Panc1 (cell line): ENCODE results near the gene TBC1D17. TPM values are rescaled to one million over a fixed set of nuclear protein-coding genes. Genes with fewer than 3 reads are reported as not detected.

Experiments used
- ATAC-seq: fragments of 200-7000 bp; cut with Tn5 transposase; 2 replicates; pipeline ENCODE4 v1.9.1; 2020; ENCODE audit warnings: mild to moderate bottlenecking, moderate library complexity
- Bru-seq: library from RNA; stranded (reverse); fragments of 400-500 nt; gene quantifications from one replicate; lab custom pipeline; 2021; lab: Mats Ljungman, UMichigan
- BruChase-seq, 2 experiments: library from RNA; stranded (reverse); fragments of 400-500 nt; gene quantifications; one replicate each; lab custom pipeline; 2021; lab: Mats Ljungman, UMichigan
- BruUV-seq: library from RNA; stranded (reverse); fragments of 400-500 nt; replicated peaks from 2 replicates; lab custom pipeline; 2021; lab: Mats Ljungman, UMichigan
- CTCF ChIA-PET: fragments of 300-600 bp; sonication (Branson Sonifier 250); formaldehyde crosslinking; loops from one replicate; lab custom pipeline; 2022; ENCODE audit warnings: antibody characterized with exemption; lab: Charles Lee
- POLR2A ChIA-PET: fragments of 300-600 bp; sonication (Branson Sonifier 250); formaldehyde crosslinking; loops from one replicate; lab custom pipeline; 2022; ENCODE audit warnings: antibody characterized with exemption; lab: Charles Lee
- DNase-seq: peaks from one replicate; pipeline ENCODE4 v3.0.0-alpha.2; 2010; ENCODE audit warnings: low read depth, low spot score
- H3K27ac ChIP-seq: 2 replicates; pipeline ENCODE4 v1.5.1; 2011; ENCODE audit warnings: mild to moderate bottlenecking, low read length, inconsistent platforms
- H3K27me3 ChIP-seq: fragments of 200-500 bp; sonication (Bioruptor generic); 2 replicates; pipeline ENCODE4 v1.6.0; 2014; ENCODE audit warnings: low read length, inconsistent platforms; ENCODE audit not compliant: control insufficient read depth, insufficient read depth
- H3K36me3 ChIP-seq: fragments of 200-500 bp; sonication (Bioruptor generic); 2 replicates; pipeline ENCODE4 v1.5.1; 2014; ENCODE audit warnings: inconsistent platforms, mild to moderate bottlenecking, low read length, moderate library complexity; ENCODE audit not compliant: control insufficient read depth, insufficient read depth
- H3K4me1 ChIP-seq: 2 replicates; pipeline ENCODE4 v1.5.1; 2011; ENCODE audit warnings: inconsistent platforms, mild to moderate bottlenecking, low read length, moderate library complexity; ENCODE audit not compliant: control insufficient read depth, insufficient read depth
- H3K4me3 ChIP-seq, 2 experiments: 2 replicates each; pipeline ENCODE4 v1.5.1; 2011 to 2012; ENCODE audit warnings: low read depth in 2 of 2, low read length in 2 of 2, mild to moderate bottlenecking in 2 of 2, inconsistent platforms in 1 of 2, moderate library complexity in 1 of 2
- H3K9me3 ChIP-seq: fragments of 200-500 bp; sonication (Bioruptor generic); 2 replicates; pipeline ENCODE4 v1.5.1; 2014; ENCODE audit warnings: low read depth, mild to moderate bottlenecking, inconsistent platforms, low read length, moderate library complexity; ENCODE audit not compliant: control insufficient read depth, insufficient read depth
- POLR2AphosphoS5 ChIP-seq: IDR thresholded peaks from 2 replicates; pipeline ENCODE4 v1.6.1; 2012; ENCODE audit warnings: mild to moderate bottlenecking, low read depth, low read length, moderate library complexity
- SIN3A ChIP-seq: IDR thresholded peaks from 2 replicates; pipeline ENCODE4 v1.6.1; 2012; ENCODE audit warnings: low read depth, mild to moderate bottlenecking, low read length, moderate library complexity, borderline replicate concordance; ENCODE audit not compliant: insufficient read depth
- TCF7L2 ChIP-seq: IDR thresholded peaks from 2 replicates; pipeline ENCODE4 v1.6.1; 2011; ENCODE audit warnings: mild to moderate bottlenecking, low read depth, low read length, inconsistent platforms
- in situ Hi-C: cut with HindIII; loops from 2 replicates; pipeline ENCODE4 v1.10.0; 2016; ENCODE audit warnings: low sequenced_read_pairs, low pct_unique_long_range_greater_than_20kb
- intact Hi-C: fragments of 100-400 bp; cut with micrococcal nuclease; formaldehyde crosslinking; loops from one replicate; pipeline ENCODE4 v1.10.0; 2022; ENCODE audit not compliant: unreplicated experiment
- long read RNA-seq: library from polyadenylated mRNA; unstranded; transcript quantifications from one replicate; pipeline ENCODE4 v2.0.0, GENCODE V29; 2021; ENCODE audit not compliant: unreplicated experiment
- polyA plus RNA-seq: library from polyadenylated mRNA; unstranded; fragments of >200 nt; gene quantifications from one replicate; pipeline ENCODE4 v1.2.1, GENCODE V29; 2012; ENCODE audit warnings: missing spikeins; ENCODE audit not compliant: insufficient read length
- total RNA-seq: library from RNA; stranded (reverse); gene quantifications from one replicate; pipeline ENCODE4 v1.2.1, GENCODE V29; 2021; ENCODE audit not compliant: unreplicated experiment
- TF ChIP-seq, protein P1 (sequence below): fragments of 450-650 bp; IDR thresholded peaks from 2 replicates; pipeline ENCODE4 v1.5.1; 2017; ENCODE audit warnings: mild to moderate bottlenecking
- TF ChIP-seq, protein P2 (sequence below), 2 experiments: IDR thresholded peaks; 2 replicates each; pipeline ENCODE4 v1.6.1; 2011 to 2012; ENCODE audit warnings: low read depth in 2 of 2, control low read depth in 1 of 2, low read length in 1 of 2, mild to moderate bottlenecking in 1 of 2, moderate library complexity in 1 of 2; ENCODE audit not compliant: insufficient read depth in 1 of 2

Gene TBC1D17
- 43.2 TPM for total RNA-seq
- 68.0 TPM for polyA plus RNA-seq
- percentile 66 among the genes with signal in this experiment for Bru-seq, nascent RNA
- percentile 66 among the genes with signal in this experiment for BruChase-seq, experiment 1, labeled RNA remaining after a 2-hour chase
- BruChase-seq, experiment 2, labeled RNA remaining after a 6-hour chase, result percentile 74 among the genes with signal in this experiment
- long read RNA-seq, transcript TBC1D17-201 (17 exons, 2,366 nt), result major isoform, 5 of 19 reads
- long read RNA-seq, partial matches to known transcripts, result 7 of 19 reads
- long read RNA-seq, other reads (novel, unspliced or antisense), result 6 of 19 reads

DNA sequence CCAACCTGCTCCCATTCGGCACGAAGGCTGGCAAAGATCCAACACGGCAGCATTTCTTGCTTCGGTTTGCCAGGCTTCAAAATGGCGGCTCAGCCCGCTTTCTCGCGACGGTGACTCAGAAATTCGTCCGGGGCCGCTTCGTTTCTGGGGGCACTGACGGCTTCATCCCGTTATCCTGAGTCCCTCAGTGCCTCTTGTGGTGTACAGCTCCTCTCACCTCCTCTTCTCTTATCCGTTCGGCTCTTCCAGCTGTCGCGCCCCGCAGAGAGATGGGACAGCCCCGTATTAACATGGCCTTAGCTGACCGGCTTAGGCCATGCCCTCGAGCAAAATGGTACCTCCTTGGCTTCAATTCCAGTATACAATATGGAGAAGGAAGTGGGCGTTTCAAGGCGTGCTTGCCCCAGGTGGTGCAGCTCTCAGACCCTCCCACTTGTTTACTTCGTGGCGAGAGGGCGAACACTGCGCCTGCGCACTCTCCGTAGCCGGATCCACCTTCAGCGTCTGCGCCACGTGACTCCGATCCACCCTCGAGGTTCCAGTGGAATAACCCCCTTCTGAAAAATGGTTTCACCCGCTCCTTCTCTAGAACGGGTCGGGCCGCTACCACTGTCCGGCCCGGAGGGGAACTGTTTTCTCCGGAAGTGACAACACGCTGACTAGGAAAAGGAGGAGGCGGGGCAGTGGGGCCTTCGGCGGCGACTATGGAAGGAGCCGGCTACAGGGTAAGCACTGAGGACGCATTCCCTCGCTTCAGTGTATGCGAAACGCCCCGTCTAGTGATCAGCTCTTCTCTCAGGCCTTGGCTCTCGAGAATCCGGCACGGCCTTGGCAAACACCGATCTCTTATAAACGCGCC lies at the start of gene TBC1D17, which contains the start of gene AKT1S1:
Gene TBC1D17 (plus strand): TSS at position 683 of the 859 bp plus-strand sequence. CDS start 22 bp downstream, at position 705.
Gene AKT1S1 (minus strand): TSS at position 336 of the 859 bp plus-strand sequence. CDS start 4,060 bp downstream, outside the sequence.
- H3K27ac ChIP-seq, result peak within 1 kb of the TSS; percentile 98
- peak; percentile 76 for ATAC-seq
- H3K27me3 ChIP-seq, result no peaks in the 10 kb centered on the region
- BruUV-seq, result no TSS peak
- peaks cover 5% of the 10 kb centered on the region; the same call in 1 of the 2 replicates for H3K36me3 ChIP-seq
- in situ Hi-C loops, result no loop called here
- no peak for TF ChIP-seq SIN3A
- TF ChIP-seq, protein P1, sequence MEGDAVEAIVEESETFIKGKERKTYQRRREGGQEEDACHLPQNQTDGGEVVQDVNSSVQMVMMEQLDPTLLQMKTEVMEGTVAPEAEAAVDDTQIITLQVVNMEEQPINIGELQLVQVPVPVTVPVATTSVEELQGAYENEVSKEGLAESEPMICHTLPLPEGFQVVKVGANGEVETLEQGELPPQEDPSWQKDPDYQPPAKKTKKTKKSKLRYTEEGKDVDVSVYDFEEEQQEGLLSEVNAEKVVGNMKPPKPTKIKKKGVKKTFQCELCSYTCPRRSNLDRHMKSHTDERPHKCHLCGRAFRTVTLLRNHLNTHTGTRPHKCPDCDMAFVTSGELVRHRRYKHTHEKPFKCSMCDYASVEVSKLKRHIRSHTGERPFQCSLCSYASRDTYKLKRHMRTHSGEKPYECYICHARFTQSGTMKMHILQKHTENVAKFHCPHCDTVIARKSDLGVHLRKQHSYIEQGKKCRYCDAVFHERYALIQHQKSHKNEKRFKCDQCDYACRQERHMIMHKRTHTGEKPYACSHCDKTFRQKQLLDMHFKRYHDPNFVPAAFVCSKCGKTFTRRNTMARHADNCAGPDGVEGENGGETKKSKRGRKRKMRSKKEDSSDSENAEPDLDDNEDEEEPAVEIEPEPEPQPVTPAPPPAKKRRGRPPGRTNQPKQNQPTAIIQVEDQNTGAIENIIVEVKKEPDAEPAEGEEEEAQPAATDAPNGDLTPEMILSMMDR, result no peak
- TF ChIP-seq POLR2AphosphoS5, result no peak; the same call in 1 of the 2 replicates
- TF ChIP-seq, protein P2, sequence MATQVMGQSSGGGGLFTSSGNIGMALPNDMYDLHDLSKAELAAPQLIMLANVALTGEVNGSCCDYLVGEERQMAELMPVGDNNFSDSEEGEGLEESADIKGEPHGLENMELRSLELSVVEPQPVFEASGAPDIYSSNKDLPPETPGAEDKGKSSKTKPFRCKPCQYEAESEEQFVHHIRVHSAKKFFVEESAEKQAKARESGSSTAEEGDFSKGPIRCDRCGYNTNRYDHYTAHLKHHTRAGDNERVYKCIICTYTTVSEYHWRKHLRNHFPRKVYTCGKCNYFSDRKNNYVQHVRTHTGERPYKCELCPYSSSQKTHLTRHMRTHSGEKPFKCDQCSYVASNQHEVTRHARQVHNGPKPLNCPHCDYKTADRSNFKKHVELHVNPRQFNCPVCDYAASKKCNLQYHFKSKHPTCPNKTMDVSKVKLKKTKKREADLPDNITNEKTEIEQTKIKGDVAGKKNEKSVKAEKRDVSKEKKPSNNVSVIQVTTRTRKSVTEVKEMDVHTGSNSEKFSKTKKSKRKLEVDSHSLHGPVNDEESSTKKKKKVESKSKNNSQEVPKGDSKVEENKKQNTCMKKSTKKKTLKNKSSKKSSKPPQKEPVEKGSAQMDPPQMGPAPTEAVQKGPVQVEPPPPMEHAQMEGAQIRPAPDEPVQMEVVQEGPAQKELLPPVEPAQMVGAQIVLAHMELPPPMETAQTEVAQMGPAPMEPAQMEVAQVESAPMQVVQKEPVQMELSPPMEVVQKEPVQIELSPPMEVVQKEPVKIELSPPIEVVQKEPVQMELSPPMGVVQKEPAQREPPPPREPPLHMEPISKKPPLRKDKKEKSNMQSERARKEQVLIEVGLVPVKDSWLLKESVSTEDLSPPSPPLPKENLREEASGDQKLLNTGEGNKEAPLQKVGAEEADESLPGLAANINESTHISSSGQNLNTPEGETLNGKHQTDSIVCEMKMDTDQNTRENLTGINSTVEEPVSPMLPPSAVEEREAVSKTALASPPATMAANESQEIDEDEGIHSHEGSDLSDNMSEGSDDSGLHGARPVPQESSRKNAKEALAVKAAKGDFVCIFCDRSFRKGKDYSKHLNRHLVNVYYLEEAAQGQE (IDR thresholded peaks at IDR 0.05; ENCODE audit: insufficient read depth in 1 of 2, low read depth in 2 of 2, low read length in 1 of 2), result no peak
- no peak; the same call in 1 of the 2 replicates for TF ChIP-seq TCF7L2
- peaks cover 20% of the 10 kb centered on the region for H3K4me1 ChIP-seq
- intact Hi-C loops, result no loop called here
- H3K4me3 ChIP-seq, result peak within 1 kb of the TSS; percentile 89 to 93
- no peaks in the 10 kb centered on the region for H3K9me3 ChIP-seq
- DNase-seq, result peak; percentile 97
- ChIA-PET CTCF (no interaction called here), POLR2A (no interaction called here)

DNA sequence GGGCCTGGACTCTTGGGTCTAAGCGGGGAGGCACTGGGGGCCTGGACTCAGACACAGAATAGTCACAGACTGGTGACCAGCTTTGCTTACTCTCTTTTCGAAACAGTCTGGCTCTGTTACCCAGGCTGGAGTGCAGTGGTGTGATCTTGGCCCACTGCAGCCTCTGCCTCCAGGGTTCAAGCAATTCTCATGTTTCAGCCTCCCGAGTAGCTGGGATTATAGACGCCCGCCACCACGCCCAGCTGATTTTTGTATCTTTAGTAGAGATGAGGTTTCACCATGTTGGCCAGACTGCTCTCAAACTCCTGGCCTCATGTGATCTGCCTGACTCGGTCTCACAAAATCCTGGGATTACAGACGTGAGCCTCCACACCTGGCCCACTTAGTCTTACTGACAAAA lies 48.3 kb upstream of the TBC1D17 start:
- no peak for DNase-seq
- BruUV-seq, result no TSS peak
- Histone ChIP-seq H3K27ac (no peak overlapping the region), H3K27me3 (no peaks in the 10 kb centered on the region), H3K4me1 (no peaks in the 10 kb centered on the region), H3K4me3 (no peak overlapping the region), H3K36me3 (no peaks in the 10 kb centered on the region; the same call in 1 of the 2 replicates), H3K9me3 (no peaks in the 10 kb centered on the region)
- ATAC-seq, result no peak
- CTCF ChIA-PET, result no interaction called here
- TF ChIP-seq, protein P2 (IDR thresholded peaks at IDR 0.05; ENCODE audit: insufficient read depth in 1 of 2, low read depth in 2 of 2, low read length in 1 of 2), result no peak
- TF ChIP-seq POLR2AphosphoS5 (no peak), SIN3A (no peak), TCF7L2 (no peak)
- TF ChIP-seq, protein P1, result no peak
- POLR2A ChIA-PET, result no interaction called here
- intact Hi-C loops, result no loop called here
- in situ Hi-C loops, result no loop called here
